ENCODE results near the gene ZFP91. TPM values are rescaled to one million over a fixed set of nuclear protein-coding genes. Genes with fewer than 3 reads are reported as not detected.

ZFP91 gene
- total RNA-seq, 4 donors from 2014 or later = 38.6 to 62.0 (median 56.2) TPM

DNA sequence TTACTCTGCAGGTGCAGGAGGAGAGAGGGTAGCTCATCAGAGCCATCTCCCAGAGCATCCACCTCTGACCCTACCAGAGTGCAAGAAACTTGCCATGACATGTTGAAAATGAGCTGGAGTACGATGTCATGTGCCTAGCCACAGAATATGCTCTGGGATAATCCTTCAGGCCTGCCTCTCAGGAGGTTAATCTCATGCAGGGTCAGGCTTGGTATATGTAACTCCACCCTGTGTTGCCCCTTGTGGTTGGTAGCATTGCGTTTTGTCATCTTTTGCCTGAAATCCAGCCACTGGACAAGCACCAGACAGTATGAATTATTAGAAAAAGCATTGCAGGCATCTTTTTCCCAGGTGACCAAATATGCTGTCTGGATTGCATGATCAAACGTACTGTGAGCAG, 79.8 kb downstream of the ZFP91 start:
- H3K9me3 ChIP-seq = no peaks in the 10 kb centered on the region
- no peak for TF ChIP-seq POLR2AphosphoS5 (IDR thresholded peaks at IDR 0.05)
- no peak overlapping the region for H3K4me3 ChIP-seq
- no peak overlapping the region for H3K27ac ChIP-seq
- 68 to 75% methylated on average over 2 to 3 of the region's 3 CpGs for WGBS, 2 donors (ENCODE audit: low coverage in 1 of 2)
- DNase-seq = no peak
- peaks cover 0 to 9% (median 5%) of the 10 kb centered on the region in 4 donors for H3K4me1 ChIP-seq
- H3K27me3 ChIP-seq = no peaks in the 10 kb centered on the region
- no peaks in the 10 kb centered on the region for H3K36me3 ChIP-seq
- intact Hi-C loops (cut with DNase I; ENCODE audit: low total_unique reads) = no loop called here
- in situ Hi-C loops (cut with MboI; ENCODE audit: low pct_ligation_motif_present in 1 of 4, low pct_unique_long_range_greater_than_20kb in 1 of 4, low sequenced_read_pairs in 3 of 4) = loop anchor here in 3 of 4 donors (25.0 kb wide), 2 partner anchors 254 to 404 kb away; no protein-coding TSS in a partner anchor

DNA sequence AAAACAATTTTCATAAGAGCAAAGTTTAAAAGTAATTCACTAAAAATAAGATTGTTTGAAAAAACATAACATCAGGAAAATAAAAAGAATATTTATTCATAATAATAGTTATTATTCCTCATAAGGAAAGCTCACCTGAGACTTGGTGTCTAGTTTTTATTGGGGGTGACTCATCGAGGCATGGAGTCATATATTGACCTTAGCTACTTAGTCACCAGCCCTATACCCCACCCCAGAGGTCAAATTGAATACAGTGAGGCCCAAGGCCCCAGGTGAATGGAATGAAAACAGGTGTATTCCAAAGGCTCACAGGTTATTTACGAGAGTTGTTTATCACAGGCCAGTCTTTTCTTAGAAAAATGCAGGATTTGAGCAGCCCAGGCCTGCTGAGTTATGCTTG, 80.5 kb downstream of the ZFP91 start:
- Histone ChIP-seq H3K27me3 (no peaks in the 10 kb centered on the region), H3K9me3 (no peaks in the 10 kb centered on the region), H3K4me1 (peaks cover 0 to 5% (median under 1%) of the 10 kb centered on the region in 4 donors), H3K4me3 (no peak overlapping the region), H3K36me3 (no peaks in the 10 kb centered on the region), H3K27ac (no peak overlapping the region)
- in situ Hi-C loops (cut with MboI; ENCODE audit: low pct_ligation_motif_present in 1 of 4, low pct_unique_long_range_greater_than_20kb in 1 of 4, low sequenced_read_pairs in 3 of 4) = loop anchor here in 3 of 4 donors (25.0 kb wide), 2 partner anchors 253 to 403 kb away; no protein-coding TSS in a partner anchor
- TF ChIP-seq EP300 (IDR thresholded peaks at IDR 0.05; ENCODE audit: low read depth) (no peak), POLR2AphosphoS5 (IDR thresholded peaks at IDR 0.05) (no peak), POLR2A (IDR thresholded peaks at IDR 0.05) (no peak)
- TF ChIP-seq, protein P1, sequence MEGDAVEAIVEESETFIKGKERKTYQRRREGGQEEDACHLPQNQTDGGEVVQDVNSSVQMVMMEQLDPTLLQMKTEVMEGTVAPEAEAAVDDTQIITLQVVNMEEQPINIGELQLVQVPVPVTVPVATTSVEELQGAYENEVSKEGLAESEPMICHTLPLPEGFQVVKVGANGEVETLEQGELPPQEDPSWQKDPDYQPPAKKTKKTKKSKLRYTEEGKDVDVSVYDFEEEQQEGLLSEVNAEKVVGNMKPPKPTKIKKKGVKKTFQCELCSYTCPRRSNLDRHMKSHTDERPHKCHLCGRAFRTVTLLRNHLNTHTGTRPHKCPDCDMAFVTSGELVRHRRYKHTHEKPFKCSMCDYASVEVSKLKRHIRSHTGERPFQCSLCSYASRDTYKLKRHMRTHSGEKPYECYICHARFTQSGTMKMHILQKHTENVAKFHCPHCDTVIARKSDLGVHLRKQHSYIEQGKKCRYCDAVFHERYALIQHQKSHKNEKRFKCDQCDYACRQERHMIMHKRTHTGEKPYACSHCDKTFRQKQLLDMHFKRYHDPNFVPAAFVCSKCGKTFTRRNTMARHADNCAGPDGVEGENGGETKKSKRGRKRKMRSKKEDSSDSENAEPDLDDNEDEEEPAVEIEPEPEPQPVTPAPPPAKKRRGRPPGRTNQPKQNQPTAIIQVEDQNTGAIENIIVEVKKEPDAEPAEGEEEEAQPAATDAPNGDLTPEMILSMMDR (IDR thresholded peaks at IDR 0.05) = no peak
- DNase-seq = peak; percentile 19
- 12 to 65% methylated on average over 2 of the region's 2 CpGs for WGBS, 2 donors (ENCODE audit: low coverage in 1 of 2)
- intact Hi-C loops (cut with DNase I; ENCODE audit: low total_unique reads) = no loop called here

DNA sequence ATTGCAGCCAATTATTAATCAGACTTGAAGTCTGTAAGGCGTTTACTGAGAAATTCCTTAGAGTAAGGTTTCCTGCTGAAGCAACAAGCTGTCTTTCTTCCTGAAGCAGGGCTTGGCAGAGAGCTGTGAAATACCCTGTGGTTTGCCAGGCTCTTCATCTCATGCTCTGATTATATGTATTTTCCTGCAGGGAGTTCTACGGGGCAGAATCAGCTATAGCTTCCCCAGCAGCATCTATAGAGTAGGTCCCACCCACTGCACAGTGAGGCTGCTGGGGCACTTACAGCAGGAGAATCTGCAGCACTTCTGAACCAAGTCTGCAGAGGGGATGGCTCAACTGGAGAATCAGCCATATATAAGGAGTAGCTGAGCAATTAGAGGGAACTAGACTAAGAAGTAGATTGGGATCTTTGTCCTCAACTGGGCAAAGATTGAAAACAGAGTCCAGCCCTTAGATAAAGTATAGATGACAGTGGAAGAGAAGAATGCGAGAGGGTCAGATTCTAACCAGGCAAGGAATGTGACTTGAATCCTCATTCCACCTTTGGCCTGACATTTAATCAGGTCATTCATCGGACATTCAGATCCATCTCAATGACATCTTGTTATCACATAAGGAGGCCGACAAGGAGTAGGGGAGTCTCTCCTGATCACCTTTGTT, 81.2 kb downstream of the ZFP91 start:
- in situ Hi-C loops (cut with MboI; ENCODE audit: low pct_ligation_motif_present in 1 of 4, low pct_unique_long_range_greater_than_20kb in 1 of 4, low sequenced_read_pairs in 3 of 4) (loop anchor here in 3 of 4 donors (25.0 kb wide), 2 partner anchors 252 to 402 kb away; no protein-coding TSS in a partner anchor), intact Hi-C loops (cut with DNase I; ENCODE audit: low total_unique reads) (no loop called here)
- H3K27ac ChIP-seq = no peak overlapping the region

More for the DNA sequence above, 81.2 kb downstream of the ZFP91 start:
- H3K9me3 ChIP-seq = no peaks in the 10 kb centered on the region
- peaks cover 0 to 5% (median 0%) of the 10 kb centered on the region in 4 donors for H3K4me1 ChIP-seq
- no peak for DNase-seq
- H3K36me3 ChIP-seq = no peaks in the 10 kb centered on the region
- H3K4me3 ChIP-seq = no peak overlapping the region
- no peaks in the 10 kb centered on the region for H3K27me3 ChIP-seq
- WGBS, 2 donors (ENCODE audit: low coverage in 1 of 2) = 78 to 82% methylated on average over 4 to 5 of the region's 5 CpGs
- TF ChIP-seq POLR2A (IDR thresholded peaks at IDR 0.05) (no peak), EP300 (IDR thresholded peaks at IDR 0.05; ENCODE audit: low read depth) (no peak), POLR2AphosphoS5 (IDR thresholded peaks at IDR 0.05) (no peak)
- TF ChIP-seq, protein P1 (IDR thresholded peaks at IDR 0.05) = no peak

Other genes with a start within 250 kb of the ZFP91 start
- not detected for gene OR5B17, start 220.0 kb upstream of the ZFP91 start, total RNA-seq
- not detected for gene OR5B3, start 172.2 kb upstream of the ZFP91 start, total RNA-seq
- not detected for gene OR5B2, start 150.9 kb upstream of the ZFP91 start, total RNA-seq
- not detected for gene OR5B12, start 136.8 kb upstream of the ZFP91 start, total RNA-seq
- not detected for gene OR5B21, start 71.0 kb upstream of the ZFP91 start, total RNA-seq
- gene LPXN, start 3.2 kb upstream of the ZFP91 start, total RNA-seq = 10 to 100 TPM in 3 of 4 donors, 1 to 10 TPM in 1; 10.0 to 18.7 (median 16.0) TPM
- gene CNTF, start 43.6 kb downstream of the ZFP91 start, total RNA-seq = 1 to 10 TPM in 3 of 4 donors, not detected in 1; 1.1 to 2.1 (median 1.5) TPM
- not detected for gene GLYAT, start 152.9 kb downstream of the ZFP91 start, total RNA-seq

All from transverse colon (tissue), 4 donors.